Activated CD4-positive, alpha-beta T cell treated with anti-CD3 and anti-CD28 coated beads, Interleukin-2, amount 10 ng/mL, durations not matched to agents 7 days and 5 days (primary cell): ENCODE data around the gene GRM1. TPM values are rescaled to one million over a fixed set of nuclear protein-coding genes. Genes with fewer than 3 reads are reported as not detected.

ENCODE experiments used
- CTCF ChIA-PET: fragments of 350-600 bp; sonication (Branson Sonifier 250); formaldehyde crosslinking; loops from one replicate; lab custom pipeline; 2021; ENCODE audit warnings: antibody characterized with exemption; lab: Charles Lee
- POLR2A ChIA-PET: fragments of 350-600 bp; sonication (Branson Sonifier 250); formaldehyde crosslinking; loops from one replicate; lab custom pipeline; 2021; ENCODE audit warnings: antibody characterized with exemption; lab: Charles Lee
- DNase-seq: peaks from one replicate; pipeline ENCODE4 v3.0.0-alpha.2; 2020
- H3K27ac Mint-ChIP-seq: one replicate; pipeline ENCODE4 v1.8.0; 2021; ENCODE audit warnings: mild to moderate bottlenecking, moderate library complexity, mixed read lengths
- H3K27me3 Mint-ChIP-seq: one replicate; pipeline ENCODE4 v1.8.0; 2021; ENCODE audit warnings: mixed read lengths
- H3K36me3 Mint-ChIP-seq: one replicate; pipeline ENCODE4 v1.8.0; 2021; ENCODE audit warnings: low read depth, mixed read lengths
- H3K4me1 Mint-ChIP-seq: one replicate; pipeline ENCODE4 v1.8.0; 2021; ENCODE audit warnings: mixed read lengths
- H3K4me3 Mint-ChIP-seq: one replicate; pipeline ENCODE4 v1.8.0; 2021; ENCODE audit warnings: mild to moderate bottlenecking, moderate library complexity, mixed read lengths
- H3K9me3 Mint-ChIP-seq: one replicate; pipeline ENCODE4 v1.8.0; 2021; ENCODE audit warnings: mixed read lengths
- total RNA-seq, 2 experiments: library from RNA; stranded (reverse); gene quantifications; one replicate each; pipeline ENCODE4 v1.2.3, GENCODE V29; 2021

Gene GRM1
- total RNA-seq, 2 experiments from 2014 or later: not detected

DNA sequence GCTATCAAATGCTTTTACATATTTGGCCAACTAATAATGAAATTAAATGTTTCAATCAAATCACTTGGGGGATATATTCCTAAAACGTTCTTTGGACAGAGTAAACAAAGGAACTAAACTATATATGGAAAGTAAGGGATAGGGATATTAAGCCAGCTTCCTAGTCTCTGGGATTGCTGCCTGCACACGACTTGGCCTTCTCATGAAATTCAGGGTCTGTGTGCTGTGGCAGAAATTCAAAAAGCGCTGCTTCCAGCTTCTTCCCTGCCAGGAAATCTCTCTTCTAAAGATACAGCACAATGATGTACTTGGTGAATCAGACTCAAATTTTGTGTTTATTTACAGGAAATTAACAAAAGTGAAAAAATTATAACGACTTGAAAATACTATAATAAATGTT lies 308.5 kb downstream of the GRM1 start:
- Mint-ChIP-seq H3K27me3 (no peaks in the 10 kb centered on the region), H3K27ac (no peak overlapping the region), H3K9me3 (no peaks in the 10 kb centered on the region), H3K4me1 (no peaks in the 10 kb centered on the region), H3K4me3 (no peak overlapping the region), H3K36me3 (no peaks in the 10 kb centered on the region)
- no peak for DNase-seq
- ChIA-PET POLR2A (no interaction called here), CTCF (interaction anchor here (1.3 kb wide), 1 partner anchor 10 kb away, joined by 3 read pairs; no protein-coding TSS in a partner anchor)

DNA sequence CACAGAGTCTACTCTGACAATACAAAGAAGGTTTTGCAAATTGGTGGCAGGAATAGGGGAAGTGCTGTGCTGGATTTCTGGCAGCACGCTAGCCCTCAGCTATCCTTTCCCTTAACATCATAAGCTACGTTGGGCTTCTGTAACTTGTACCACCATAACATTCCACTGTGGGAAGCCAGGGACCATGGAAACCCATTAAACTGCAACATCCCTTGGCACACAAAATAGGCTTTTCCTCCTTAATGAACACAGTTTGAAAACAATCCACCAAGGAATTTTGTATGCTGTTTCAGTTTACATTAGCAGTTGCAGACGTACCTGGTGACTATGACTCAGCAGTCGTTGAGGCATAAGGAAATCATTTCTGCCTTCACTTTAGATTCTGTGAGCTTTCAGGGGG lies 310.9 kb downstream of the GRM1 start:
- CTCF ChIA-PET: no interaction called here
- H3K36me3 Mint-ChIP-seq: no peaks in the 10 kb centered on the region

DNA sequence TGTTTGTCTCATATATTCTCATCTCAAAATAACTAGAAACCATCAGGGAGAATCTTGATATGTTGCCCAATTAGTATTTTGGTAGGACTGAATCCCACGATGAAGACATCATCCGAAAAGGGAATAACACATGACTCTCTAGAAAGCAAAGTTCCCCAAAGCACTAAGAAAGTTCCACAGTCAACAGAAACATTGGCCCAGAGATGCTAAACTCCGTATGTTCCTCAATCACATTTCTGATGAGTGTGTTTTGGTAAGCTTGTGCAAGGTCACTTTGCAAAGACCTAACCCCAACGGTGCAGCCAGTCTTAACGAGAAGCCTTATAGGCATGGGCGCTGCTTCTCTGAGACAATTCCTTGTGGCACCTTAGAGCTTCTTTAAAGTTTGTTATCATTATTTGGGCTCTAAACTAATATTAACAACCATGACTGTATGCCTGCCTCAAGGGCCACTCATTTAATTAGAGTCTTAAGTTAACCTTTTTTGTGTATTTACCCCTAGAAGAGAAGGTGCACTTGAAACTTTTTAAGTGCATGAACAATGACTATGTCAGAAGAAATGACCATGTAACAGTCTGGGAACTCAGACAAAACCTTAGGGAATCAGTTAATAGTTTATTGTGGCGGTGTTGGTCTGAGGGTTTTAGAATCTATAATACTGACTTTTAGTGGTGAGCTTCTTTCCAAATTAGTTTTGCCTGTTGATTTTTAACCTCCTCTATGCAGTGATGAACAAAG lies 312.8 kb downstream of the GRM1 start:
- DNase-seq: no peak
- no peaks in the 10 kb centered on the region for H3K27me3 Mint-ChIP-seq
- CTCF ChIA-PET: interaction anchor here (1.2 kb wide), 1 partner anchor 10 kb away, joined by 3 read pairs; no protein-coding TSS in a partner anchor
- H3K4me1 Mint-ChIP-seq: no peaks in the 10 kb centered on the region
- H3K36me3 Mint-ChIP-seq: no peaks in the 10 kb centered on the region
- H3K27ac Mint-ChIP-seq: no peak overlapping the region
- no peak overlapping the region for H3K4me3 Mint-ChIP-seq
- no peaks in the 10 kb centered on the region for H3K9me3 Mint-ChIP-seq
- POLR2A ChIA-PET: no interaction called here

More for the DNA sequence above, 310.9 kb downstream of the GRM1 start:
- Mint-ChIP-seq H3K27ac (no peak overlapping the region), H3K27me3 (no peaks in the 10 kb centered on the region), H3K4me1 (no peaks in the 10 kb centered on the region), H3K9me3 (no peaks in the 10 kb centered on the region), H3K4me3 (no peak overlapping the region)
- POLR2A ChIA-PET: no interaction called here
- DNase-seq: no peak

DNA sequence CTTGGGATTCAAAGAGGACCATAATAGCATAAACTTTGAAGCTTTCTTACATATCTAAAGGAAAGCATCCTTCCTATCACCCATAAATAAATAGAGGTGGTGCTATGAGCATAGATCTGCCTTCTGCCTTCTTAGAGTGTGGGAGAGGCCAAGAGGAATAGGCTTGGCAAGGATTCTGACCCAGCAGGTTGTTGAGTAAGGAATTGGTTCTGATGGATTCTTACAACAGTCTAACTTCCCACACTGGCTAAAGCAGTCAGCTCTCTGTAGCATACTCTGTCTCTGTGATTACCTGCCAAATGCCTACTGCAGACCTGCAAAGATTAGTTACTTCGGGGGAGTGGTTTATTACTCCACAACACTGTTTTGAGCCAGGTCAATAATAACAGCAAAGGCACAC lies 316.7 kb downstream of the GRM1 start:
- Mint-ChIP-seq H3K9me3 (no peaks in the 10 kb centered on the region), H3K27ac (no peak overlapping the region), H3K27me3 (no peaks in the 10 kb centered on the region), H3K36me3 (no peaks in the 10 kb centered on the region), H3K4me3 (no peak overlapping the region), H3K4me1 (no peaks in the 10 kb centered on the region)
- DNase-seq: no peak
- ChIA-PET CTCF (no interaction called here), POLR2A (no interaction called here)

DNA sequence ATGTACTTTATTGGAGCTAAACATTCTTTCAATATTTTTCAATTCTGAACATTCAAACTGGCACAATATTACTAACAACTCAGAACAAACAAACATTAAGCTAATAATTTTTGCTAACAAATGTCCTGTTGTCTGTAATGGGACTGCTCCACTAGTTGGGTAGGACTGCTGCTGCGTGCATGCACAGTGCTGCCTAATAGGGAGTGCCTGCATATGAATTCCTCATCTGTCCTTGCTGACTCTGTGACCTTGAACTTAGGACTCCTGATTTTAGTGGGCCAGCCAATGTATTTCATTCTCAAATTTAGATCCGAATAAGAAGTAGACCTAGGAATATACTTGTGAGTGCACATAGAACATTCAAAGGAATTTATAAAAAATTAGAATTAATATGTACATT lies 318.2 kb downstream of the GRM1 start:
- no peaks in the 10 kb centered on the region for H3K4me1 Mint-ChIP-seq
- no peaks in the 10 kb centered on the region for H3K36me3 Mint-ChIP-seq
- H3K27ac Mint-ChIP-seq: no peak overlapping the region
- DNase-seq: no peak
- H3K4me3 Mint-ChIP-seq: no peak overlapping the region
- H3K9me3 Mint-ChIP-seq: no peaks in the 10 kb centered on the region
- POLR2A ChIA-PET: no interaction called here
- CTCF ChIA-PET: interaction anchor here (0.7 to 1.0 kb wide), 2 partner anchors 9 to 123 kb away, joined by 3 read pairs; no protein-coding TSS in a partner anchor
- H3K27me3 Mint-ChIP-seq: no peaks in the 10 kb centered on the region

DNA sequence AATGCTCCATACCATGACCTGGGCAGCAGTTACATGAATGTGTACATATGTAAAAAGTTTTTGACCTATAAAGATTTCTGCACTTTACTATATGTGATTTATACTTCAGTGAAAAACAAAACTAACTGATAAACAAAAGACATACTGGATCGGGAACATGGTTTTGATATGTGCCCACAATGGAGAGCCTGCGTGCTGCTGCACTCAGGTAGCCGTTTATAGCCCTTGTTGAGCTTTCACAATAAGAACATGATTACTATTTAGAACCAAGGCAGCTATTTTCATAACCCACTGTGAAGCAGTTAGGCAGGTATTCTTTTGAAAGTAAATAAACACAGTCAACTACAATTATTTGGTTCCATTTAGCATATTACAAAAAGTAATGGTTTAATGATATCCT lies 318.8 kb downstream of the GRM1 start:
- no peaks in the 10 kb centered on the region for H3K36me3 Mint-ChIP-seq
- CTCF ChIA-PET: interaction anchor here (1.0 kb wide), 1 partner anchor 10 kb away, joined by 3 read pairs; no protein-coding TSS in a partner anchor
- H3K4me3 Mint-ChIP-seq: no peak overlapping the region
- H3K4me1 Mint-ChIP-seq: no peaks in the 10 kb centered on the region
- H3K9me3 Mint-ChIP-seq: no peaks in the 10 kb centered on the region
- H3K27me3 Mint-ChIP-seq: no peaks in the 10 kb centered on the region
- POLR2A ChIA-PET: no interaction called here
- no peak for DNase-seq
- no peak overlapping the region for H3K27ac Mint-ChIP-seq

DNA sequence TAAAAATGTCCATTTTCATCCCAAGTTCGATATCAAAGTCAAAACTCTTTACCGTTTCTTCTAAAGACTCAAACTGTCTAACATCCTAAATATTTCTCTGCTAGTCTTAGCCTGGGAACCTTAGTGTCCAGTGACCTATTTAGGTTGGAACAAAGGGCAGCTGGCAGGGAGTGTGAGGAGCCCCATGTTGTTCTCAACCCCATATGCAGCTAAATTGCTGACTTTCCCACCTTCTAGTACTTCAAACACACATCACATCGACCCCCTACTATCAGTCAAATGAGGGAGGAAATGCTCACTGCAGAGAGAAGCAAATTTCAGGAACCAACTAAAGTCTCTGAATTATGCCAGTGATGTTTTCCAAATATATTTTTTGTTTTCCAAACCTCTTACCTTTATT lies 322.2 kb downstream of the GRM1 start:
- no peaks in the 10 kb centered on the region for H3K9me3 Mint-ChIP-seq
- no peak overlapping the region for H3K4me3 Mint-ChIP-seq
- POLR2A ChIA-PET: no interaction called here
- DNase-seq: no peak
- H3K36me3 Mint-ChIP-seq: no peaks in the 10 kb centered on the region
- no peak overlapping the region for H3K27ac Mint-ChIP-seq
- CTCF ChIA-PET: no interaction called here
- no peaks in the 10 kb centered on the region for H3K27me3 Mint-ChIP-seq
- no peaks in the 10 kb centered on the region for H3K4me1 Mint-ChIP-seq

DNA sequence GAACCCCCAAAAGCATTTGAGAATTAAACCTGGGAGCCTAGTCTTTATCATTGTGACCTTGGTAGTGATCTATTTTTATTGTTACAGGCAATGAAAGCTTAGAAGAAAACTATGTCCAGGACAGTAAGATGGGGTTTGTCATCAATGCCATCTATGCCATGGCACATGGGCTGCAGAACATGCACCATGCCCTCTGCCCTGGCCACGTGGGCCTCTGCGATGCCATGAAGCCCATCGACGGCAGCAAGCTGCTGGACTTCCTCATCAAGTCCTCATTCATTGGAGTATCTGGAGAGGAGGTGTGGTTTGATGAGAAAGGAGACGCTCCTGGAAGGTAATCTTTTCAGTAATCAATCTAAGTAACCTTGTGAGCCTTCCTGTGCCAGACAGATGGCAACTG lies 323.3 kb downstream of the GRM1 start:
- Mint-ChIP-seq H3K27me3 (no peaks in the 10 kb centered on the region), H3K9me3 (no peaks in the 10 kb centered on the region), H3K36me3 (no peaks in the 10 kb centered on the region), H3K4me1 (no peaks in the 10 kb centered on the region), H3K4me3 (no peak overlapping the region), H3K27ac (no peak overlapping the region)
- POLR2A ChIA-PET: no interaction called here
- CTCF ChIA-PET: no interaction called here
- DNase-seq: no peak

DNA sequence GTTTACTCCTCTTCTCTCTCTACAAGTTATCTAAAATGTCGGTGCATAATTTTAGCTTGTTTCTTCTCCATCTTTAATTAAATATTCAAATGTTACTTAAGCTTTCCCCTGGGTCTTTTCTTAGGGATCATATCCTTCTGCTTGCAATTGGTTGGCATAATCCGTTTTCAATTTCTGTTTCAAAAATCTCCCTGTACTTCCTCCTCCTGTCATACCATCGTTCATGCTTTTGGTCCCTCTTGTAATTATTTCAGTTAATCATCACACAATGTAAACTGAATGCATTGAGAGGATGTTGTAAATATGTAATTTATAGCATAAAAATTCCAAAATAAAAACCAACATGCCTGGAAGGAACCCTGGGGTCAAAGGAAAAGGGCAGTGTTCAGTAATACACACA lies 325.6 kb downstream of the GRM1 start:
- CTCF ChIA-PET: no interaction called here
- H3K9me3 Mint-ChIP-seq: no peaks in the 10 kb centered on the region
- H3K27ac Mint-ChIP-seq: no peak overlapping the region
- POLR2A ChIA-PET: no interaction called here
- peaks cover 7% of the 10 kb centered on the region for H3K4me1 Mint-ChIP-seq
- DNase-seq: no peak
- no peaks in the 10 kb centered on the region for H3K36me3 Mint-ChIP-seq
- H3K27me3 Mint-ChIP-seq: no peaks in the 10 kb centered on the region
- H3K4me3 Mint-ChIP-seq: no peak overlapping the region

DNA sequence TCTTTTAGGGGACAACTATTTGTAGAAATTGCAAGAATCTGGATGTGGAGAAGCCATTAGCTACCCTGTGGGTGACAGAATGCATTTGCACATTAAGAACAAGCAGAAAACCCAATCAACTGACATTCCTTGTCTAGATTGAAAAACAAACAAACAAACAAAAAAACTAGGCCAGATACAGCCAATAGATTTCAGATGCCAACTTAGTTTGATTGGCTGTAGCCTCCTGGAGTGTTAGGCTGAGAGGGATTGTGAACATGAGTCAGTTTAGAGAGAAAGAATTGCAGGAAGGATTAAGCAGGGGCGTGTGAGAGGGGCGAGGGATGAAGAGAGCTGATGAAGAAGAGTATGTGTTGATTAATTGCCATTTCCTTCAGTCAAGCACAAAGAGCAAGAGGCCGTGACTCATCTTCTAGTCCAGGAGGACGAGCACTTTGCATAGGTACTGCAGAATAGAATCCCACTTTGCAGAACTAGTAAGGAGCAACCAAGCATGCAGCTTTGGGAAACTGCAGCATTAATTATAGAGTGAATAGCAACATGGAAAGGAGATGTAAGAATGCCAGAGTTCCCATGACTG lies 326.7 kb downstream of the GRM1 start:
- ChIA-PET CTCF (no interaction called here), POLR2A (no interaction called here)
- no peak overlapping the region for H3K4me3 Mint-ChIP-seq
- H3K27ac Mint-ChIP-seq: no peak overlapping the region
- H3K36me3 Mint-ChIP-seq: no peaks in the 10 kb centered on the region
- H3K9me3 Mint-ChIP-seq: no peaks in the 10 kb centered on the region
- no peaks in the 10 kb centered on the region for H3K27me3 Mint-ChIP-seq
- H3K4me1 Mint-ChIP-seq: peaks cover 7% of the 10 kb centered on the region
- no peak for DNase-seq

DNA sequence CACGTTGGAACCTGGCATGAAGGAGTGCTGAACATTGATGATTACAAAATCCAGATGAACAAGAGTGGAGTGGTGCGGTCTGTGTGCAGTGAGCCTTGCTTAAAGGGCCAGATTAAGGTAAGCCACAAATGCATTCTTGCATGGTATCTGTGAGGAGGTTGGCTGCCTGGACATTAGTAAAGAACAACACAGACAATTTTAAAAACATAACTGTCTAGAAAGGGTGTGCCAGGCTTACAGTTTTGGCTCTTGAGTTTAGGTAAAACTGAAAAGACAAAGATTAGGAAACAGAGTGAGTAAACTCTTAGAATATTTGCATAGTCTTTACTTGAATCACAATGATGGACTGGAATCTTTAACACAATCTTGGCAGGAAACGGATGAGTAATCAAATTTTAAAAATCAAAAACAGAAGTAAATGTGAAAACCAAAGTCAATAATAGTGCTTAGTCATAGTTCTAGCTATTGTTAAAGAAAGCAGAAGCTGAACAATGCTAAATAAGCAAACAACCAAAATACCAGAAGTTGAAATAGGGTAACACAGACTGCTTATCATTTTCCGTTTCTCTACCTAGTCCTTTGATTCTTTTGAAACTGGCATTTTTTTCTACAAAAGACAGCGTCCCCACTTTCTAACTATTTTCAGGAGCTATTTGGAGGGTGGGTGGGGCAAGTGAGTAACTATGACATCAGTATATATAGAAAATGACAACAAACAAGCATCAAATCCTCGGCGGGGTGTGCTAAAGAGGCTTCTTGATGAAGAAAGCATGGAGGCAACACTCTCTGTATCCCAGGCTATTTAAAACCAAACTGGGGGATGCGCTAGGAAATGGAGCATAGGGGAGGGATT lies 328.9 kb downstream of the GRM1 start:
- no peaks in the 10 kb centered on the region for H3K27me3 Mint-ChIP-seq
- no peak overlapping the region for H3K4me3 Mint-ChIP-seq
- H3K9me3 Mint-ChIP-seq: no peaks in the 10 kb centered on the region
- no peak for DNase-seq
- H3K27ac Mint-ChIP-seq: no peak overlapping the region
- POLR2A ChIA-PET: no interaction called here
- H3K36me3 Mint-ChIP-seq: no peaks in the 10 kb centered on the region
- peaks cover 7% of the 10 kb centered on the region for H3K4me1 Mint-ChIP-seq
- CTCF ChIA-PET: no interaction called here

DNA sequence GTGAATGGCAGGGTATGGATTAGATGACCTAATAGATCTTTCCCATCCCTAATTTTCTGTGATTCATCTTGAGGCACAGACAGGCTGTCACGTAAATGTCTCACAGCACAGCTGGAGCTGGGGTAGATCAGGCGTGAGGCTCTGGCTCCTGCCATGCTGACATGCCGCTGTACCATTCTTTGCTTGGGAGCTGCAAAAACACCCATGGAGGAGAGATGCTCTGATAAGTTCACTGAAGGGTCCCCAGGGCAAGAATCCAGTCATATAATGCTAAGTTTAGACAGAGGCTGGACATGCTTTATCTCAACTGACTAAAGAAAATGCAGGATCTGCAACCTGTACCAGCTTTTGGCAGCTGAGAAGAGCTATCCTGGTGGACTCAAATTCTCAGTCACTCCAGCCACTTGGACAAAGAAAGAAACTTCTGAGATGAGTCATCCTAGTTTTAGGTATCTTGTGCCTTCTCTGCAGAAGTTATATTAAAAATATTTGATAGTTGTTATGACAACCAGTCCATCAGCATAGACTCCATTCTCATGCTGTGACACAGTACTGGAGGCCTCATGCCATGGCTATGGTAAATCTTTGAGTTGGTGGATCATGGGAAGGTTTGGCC lies 329.7 kb downstream of the GRM1 start:
- POLR2A ChIA-PET: no interaction called here
- H3K4me1 Mint-ChIP-seq: peaks cover 7% of the 10 kb centered on the region
- no peak overlapping the region for H3K4me3 Mint-ChIP-seq
- no peaks in the 10 kb centered on the region for H3K36me3 Mint-ChIP-seq
- CTCF ChIA-PET: no interaction called here
- H3K27ac Mint-ChIP-seq: no peak overlapping the region
- no peak for DNase-seq
- H3K27me3 Mint-ChIP-seq: no peaks in the 10 kb centered on the region
- H3K9me3 Mint-ChIP-seq: no peaks in the 10 kb centered on the region

DNA sequence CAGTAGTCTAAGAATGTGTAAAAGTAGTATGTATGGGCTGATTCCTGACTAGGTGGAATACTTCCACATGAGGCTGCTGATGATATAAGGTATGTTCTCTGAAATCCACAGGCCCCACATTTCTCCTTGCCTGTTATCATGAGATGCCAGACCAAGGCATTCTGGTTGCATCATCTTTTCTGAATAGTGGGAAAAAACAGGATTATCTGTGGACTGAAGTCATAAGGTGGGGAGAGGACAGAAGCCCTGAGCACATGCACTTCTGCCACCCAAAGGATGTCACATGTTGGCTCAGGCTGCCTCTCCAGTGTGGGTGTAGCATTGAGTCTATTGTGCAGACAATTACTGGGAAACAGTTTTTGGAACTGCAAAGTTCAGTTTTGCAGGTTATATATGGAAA lies 330.3 kb downstream of the GRM1 start:
- DNase-seq: no peak
- Mint-ChIP-seq H3K4me1 (peaks cover 7% of the 10 kb centered on the region), H3K27ac (no peak overlapping the region), H3K4me3 (no peak overlapping the region), H3K36me3 (no peaks in the 10 kb centered on the region), H3K9me3 (no peaks in the 10 kb centered on the region), H3K27me3 (no peaks in the 10 kb centered on the region)
- POLR2A ChIA-PET: no interaction called here
- CTCF ChIA-PET: no interaction called here
